GM10248 (cell line): ENCODE data around the gene VRK3.

ENCODE experiments used
- CTCF ChIA-PET: fragments of 300-600 bp; sonication (Branson Sonifier 250); formaldehyde crosslinking; extraction: SDS; loops from one replicate; lab custom pipeline; 2021; ENCODE audit warnings: antibody characterized with exemption; lab: Yijun Ruan, JAX
- POLR2A ChIA-PET: fragments of 350-650 bp; sonication (Branson Sonifier 250); formaldehyde crosslinking; extraction: SDS; loops from one replicate; lab custom pipeline; 2020; ENCODE audit warnings: antibody characterized with exemption; lab: Yijun Ruan, JAX
- DNase-seq: peaks from one replicate; pipeline ENCODE4 v3.0.0; 2012; ENCODE audit errors: extremely low spot score
- TF ChIP-seq, protein P1 (sequence below): IDR thresholded peaks from 2 replicates; pipeline ENCODE4 v1.5.1; 2012; ENCODE audit warnings: mild to moderate bottlenecking, low read depth; ENCODE audit errors: extremely low read depth, missing control alignments, control extremely low read depth

The VRK3 gene

DNA sequence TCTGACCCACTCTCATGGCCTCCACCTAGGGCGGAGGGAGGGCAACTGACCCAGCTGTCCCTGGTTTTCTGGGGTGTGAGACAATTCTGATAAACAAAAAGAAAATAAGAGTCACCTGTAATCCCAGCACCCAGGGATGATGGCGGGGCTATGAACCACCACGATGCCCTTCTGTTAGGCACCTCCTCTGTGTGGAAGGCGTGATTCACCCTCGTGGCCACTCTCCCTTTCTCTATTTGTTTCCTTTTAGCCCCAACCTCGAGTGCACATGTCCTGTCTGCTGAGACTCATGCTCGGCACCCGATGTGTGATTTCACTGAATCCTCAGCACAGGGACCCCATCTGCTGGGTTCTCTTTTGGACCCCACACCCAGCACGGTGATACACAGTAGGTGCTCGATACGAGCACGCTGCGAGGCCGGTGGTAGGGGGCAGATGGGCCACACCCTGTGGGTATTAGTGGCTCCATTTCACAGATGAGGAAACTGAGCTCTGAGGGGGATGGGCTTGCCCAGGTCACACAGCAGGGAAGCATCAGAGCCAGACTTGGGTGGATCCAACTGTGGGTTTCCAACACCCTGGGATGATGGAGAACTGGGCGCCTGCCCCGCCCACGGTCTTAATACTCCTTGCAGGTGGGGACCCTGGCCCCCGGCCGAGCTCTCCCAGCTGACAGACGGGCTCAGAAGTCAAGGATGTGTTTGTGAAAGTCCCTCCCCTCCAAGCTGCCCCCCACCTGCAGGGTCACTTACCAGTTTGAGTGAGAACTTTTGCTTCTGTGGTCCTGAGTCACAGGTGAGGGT lies 24.9 kb downstream of the VRK3 start:
- CTCF ChIA-PET = no interaction called here
- TF ChIP-seq, protein P1, sequence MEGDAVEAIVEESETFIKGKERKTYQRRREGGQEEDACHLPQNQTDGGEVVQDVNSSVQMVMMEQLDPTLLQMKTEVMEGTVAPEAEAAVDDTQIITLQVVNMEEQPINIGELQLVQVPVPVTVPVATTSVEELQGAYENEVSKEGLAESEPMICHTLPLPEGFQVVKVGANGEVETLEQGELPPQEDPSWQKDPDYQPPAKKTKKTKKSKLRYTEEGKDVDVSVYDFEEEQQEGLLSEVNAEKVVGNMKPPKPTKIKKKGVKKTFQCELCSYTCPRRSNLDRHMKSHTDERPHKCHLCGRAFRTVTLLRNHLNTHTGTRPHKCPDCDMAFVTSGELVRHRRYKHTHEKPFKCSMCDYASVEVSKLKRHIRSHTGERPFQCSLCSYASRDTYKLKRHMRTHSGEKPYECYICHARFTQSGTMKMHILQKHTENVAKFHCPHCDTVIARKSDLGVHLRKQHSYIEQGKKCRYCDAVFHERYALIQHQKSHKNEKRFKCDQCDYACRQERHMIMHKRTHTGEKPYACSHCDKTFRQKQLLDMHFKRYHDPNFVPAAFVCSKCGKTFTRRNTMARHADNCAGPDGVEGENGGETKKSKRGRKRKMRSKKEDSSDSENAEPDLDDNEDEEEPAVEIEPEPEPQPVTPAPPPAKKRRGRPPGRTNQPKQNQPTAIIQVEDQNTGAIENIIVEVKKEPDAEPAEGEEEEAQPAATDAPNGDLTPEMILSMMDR = no peak
- DNase-seq = no peak

DNA sequence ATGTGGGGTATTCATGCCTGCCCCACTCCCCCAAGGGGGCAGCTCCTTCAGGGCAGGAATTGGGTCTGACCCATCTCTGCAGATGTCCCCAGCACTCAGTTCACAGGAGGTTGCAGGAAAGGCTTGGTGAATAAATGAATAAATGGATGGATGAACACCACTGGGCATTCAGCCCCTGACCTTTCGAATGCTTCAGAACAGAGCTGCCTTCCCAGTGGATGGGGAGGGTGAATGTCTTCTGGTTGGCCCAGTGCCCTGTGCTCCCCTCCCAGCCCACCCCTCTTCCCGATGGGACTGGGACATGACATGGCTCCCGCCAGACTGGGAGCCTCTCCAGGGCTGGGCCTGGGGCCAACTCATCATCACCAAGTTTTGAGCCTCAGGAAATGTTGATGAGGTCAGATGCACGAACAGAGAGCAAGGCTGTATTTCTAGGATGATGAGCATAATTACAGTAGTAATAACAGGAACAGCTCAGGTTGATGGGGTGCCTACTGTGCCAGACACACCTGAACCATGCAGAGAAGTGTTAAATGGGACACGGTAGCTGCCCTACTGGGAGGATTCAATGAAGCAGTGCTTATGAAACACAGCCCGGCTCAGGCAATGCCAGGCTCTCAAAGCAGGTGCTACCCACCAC lies 25.7 kb downstream of the VRK3 start:
- POLR2A ChIA-PET = no interaction called here
- CTCF ChIA-PET = interaction anchor here (1.0 kb wide), 1 partner anchor 22 kb away, joined by 3 read pairs; no protein-coding TSS in a partner anchor
- DNase-seq = no peak
- TF ChIP-seq, protein P1 = no peak

More for the DNA sequence above, 24.9 kb downstream of the VRK3 start:
- POLR2A ChIA-PET = no interaction called here

DNA sequence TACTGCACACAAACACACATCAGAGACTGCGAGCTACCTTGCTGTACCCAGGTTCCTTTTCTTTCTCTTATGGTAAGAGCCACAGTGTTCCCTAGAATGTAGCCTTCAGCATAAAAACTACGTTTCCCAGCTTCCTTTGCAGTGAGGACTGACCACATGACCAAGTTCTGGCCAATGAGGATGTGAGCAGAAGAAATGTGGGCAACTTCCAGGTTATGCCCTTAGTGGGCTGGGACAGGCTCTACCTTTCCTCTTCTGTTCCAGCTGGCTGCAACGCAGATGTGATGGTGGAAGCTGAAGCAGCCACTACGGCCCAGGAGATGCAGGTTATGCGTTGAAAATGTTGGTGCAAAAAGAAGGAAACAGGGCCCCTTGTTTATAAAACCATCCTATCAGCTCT lies 27.5 kb downstream of the VRK3 start:
- TF ChIP-seq, protein P1 = no peak
- POLR2A ChIA-PET = no interaction called here
- CTCF ChIA-PET = interaction anchor here (1.2 to 1.6 kb wide), 4 partner anchors 12 to 14 kb away, joined by 3 to 7 read pairs (median 5); no protein-coding TSS in a partner anchor
- DNase-seq = peak; percentile 64

DNA sequence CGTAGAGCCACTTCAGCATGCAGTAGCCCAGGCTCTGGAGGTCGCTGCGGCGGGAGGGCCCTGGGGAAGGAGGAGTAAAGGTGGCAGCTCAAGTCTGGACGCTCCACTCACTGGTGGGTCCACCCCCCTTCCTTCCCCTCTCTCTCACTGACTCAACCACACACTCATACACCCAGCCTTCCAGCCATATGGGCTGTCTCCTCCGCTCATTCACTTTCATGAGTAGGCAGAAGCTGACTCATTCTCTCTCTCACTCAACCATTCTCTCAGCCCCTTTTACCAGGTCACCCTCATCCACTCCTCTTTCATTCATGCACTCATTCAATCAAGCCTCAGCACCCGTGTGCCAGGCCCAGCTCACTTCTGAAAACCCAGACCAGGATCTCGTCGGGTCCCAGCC lies 36.7 kb downstream of the VRK3 start:
- CTCF ChIA-PET = no interaction called here
- DNase-seq = no peak
- POLR2A ChIA-PET = no interaction called here
- TF ChIP-seq, protein P1 = no peak

DNA sequence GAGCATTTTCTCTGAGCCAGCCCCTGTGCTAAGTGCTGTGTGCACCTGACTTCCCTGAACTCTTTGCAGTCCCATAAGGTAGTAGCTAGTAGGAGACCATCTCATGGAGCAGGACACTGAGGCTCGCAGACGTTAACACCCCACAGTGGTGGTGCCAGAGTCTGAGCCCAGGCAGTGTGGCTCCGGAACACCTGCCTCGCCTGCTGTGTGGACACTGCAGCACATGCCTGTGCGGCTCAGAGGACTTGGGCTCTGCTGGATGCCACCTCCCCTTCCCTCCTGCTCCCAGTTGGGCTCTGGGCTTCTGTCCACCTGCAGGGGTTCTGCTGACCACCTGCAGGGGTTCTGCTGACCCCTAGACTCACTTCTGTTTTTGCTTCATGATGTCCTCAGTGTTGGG lies 37.2 kb downstream of the VRK3 start:
- ChIA-PET CTCF (no interaction called here), POLR2A (no interaction called here)
- TF ChIP-seq, protein P1 = no peak
- DNase-seq = no peak

DNA sequence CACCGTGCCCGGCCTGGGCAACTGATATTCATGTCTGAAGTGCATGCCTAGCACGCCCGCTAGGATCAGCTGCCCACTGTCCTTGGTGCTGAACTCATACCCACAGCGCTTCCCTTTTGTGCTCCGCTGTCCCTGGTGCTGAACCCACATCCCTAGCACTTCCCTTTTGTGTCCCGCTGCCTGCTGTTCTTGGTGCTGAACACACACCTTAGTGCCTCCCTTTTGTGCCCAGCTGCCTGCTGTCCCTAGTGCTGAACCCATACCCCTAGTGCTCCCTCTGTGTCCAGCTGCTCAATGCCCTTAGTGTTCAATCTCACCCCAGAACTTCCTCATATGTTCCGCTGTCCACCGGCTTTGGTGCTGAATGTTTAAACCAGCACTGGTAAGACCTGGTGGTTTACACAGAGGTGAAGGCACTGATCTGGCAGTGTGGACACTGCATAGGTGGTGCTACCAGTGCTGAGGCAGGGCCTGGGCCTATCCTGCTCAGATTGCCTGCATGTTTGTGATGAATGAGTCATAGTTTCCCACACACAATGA lies 37.9 kb downstream of the VRK3 start:
- ChIA-PET POLR2A (no interaction called here), CTCF (interaction anchor here (1.1 kb wide), 1 partner anchor 36 kb away, joined by 3 read pairs; no protein-coding TSS in a partner anchor)
- DNase-seq = peak; percentile 82
- TF ChIP-seq, protein P1 = no peak
